ENCODE measurements around the gene KRT6A.

KRT6A gene

GRCh38 chr12:52493172-52493571 lies at the start of gene KRT6A:
Gene KRT6A (minus strand): TSS chr12:52493257. CDS start chr12:52493188, 69 bp downstream.
- TF ChIP-seq CTCF (IDR thresholded peaks at IDR 0.05; ENCODE audit: insufficient read depth, low read depth, low read length, missing control alignments): no peak
- DNase-seq (ENCODE audit: low read depth): peak; percentile 97
- H3K4me3 ChIP-seq (ENCODE audit: low read length): peak within 1 kb of the TSS; percentile 80

GRCh38 chr12:52542157-52542556 lies 49.1 kb upstream of the KRT6A start:
- no peak overlapping the region for H3K4me3 ChIP-seq (ENCODE audit: low read length)
- peak; percentile 55 for TF ChIP-seq CTCF (IDR thresholded peaks at IDR 0.05; ENCODE audit: insufficient read depth, low read depth, low read length, missing control alignments)
- peak; percentile 47 for DNase-seq (ENCODE audit: low read depth)

GRCh38 chr12:52541709-52542108 lies 48.7 kb upstream of the KRT6A start:
- DNase-seq (ENCODE audit: low read depth): no peak
- no peak for TF ChIP-seq CTCF (IDR thresholded peaks at IDR 0.05; ENCODE audit: insufficient read depth, low read depth, low read length, missing control alignments)
- H3K4me3 ChIP-seq (ENCODE audit: low read length): no peak overlapping the region

- TF ChIP-seq CTCF (IDR thresholded peaks at IDR 0.05; ENCODE audit: insufficient read depth, low read depth, low read length, missing control alignments): no peak
- no peak for DNase-seq (ENCODE audit: low read depth)
These were observed 47.5 kb upstream of the KRT6A start for GRCh38 chr12:52540531-52540930.

GRCh38 chr12:52539821-52540173 lies 46.7 kb upstream of the KRT6A start:
- no peak overlapping the region for H3K4me3 ChIP-seq (ENCODE audit: low read length)
- no peak for DNase-seq (ENCODE audit: low read depth)
- no peak for TF ChIP-seq CTCF (IDR thresholded peaks at IDR 0.05; ENCODE audit: insufficient read depth, low read depth, low read length, missing control alignments)

More at GRCh38 chr12:52540531-52540930, 47.5 kb upstream of the KRT6A start:
- H3K4me3 ChIP-seq (ENCODE audit: low read length): no peak overlapping the region

GRCh38 chr12:52539083-52539820 lies 46.2 kb upstream of the KRT6A start:
- no peak overlapping the region for H3K4me3 ChIP-seq (ENCODE audit: low read length)
- TF ChIP-seq CTCF (IDR thresholded peaks at IDR 0.05; ENCODE audit: insufficient read depth, low read depth, low read length, missing control alignments): no peak
- DNase-seq (ENCODE audit: low read depth): peak; percentile 65

- TF ChIP-seq CTCF (IDR thresholded peaks at IDR 0.05; ENCODE audit: insufficient read depth, low read depth, low read length, missing control alignments): no peak
- no peak for DNase-seq (ENCODE audit: low read depth)
- H3K4me3 ChIP-seq (ENCODE audit: low read length): no peak overlapping the region
These were observed 44.0 kb upstream of the KRT6A start for GRCh38 chr12:52537101-52537500.
